Measurements from ENCODE around the gene DLGAP1.

- TF ChIP-seq CTCF (IDR thresholded peaks at IDR 0.05) (no peak), POLR2A (IDR thresholded peaks at IDR 0.05) (no peak)
Observed at GRCh38 chr18:4285525-4285924, 169.6 kb downstream of the DLGAP1 start.
